Ramos (cell line): Measurements from ENCODE around the gene PPP1R3F.

Experiments used
- in situ Hi-C: fragments of 300-500 bp; cut with MboI; formaldehyde crosslinking; loops from one replicate; pipeline ENCODE4 v1.14.3; 2022; ENCODE audit warnings: low sequenced_read_pairs; ENCODE audit not compliant: unreplicated experiment

The PPP1R3F gene

DNA sequence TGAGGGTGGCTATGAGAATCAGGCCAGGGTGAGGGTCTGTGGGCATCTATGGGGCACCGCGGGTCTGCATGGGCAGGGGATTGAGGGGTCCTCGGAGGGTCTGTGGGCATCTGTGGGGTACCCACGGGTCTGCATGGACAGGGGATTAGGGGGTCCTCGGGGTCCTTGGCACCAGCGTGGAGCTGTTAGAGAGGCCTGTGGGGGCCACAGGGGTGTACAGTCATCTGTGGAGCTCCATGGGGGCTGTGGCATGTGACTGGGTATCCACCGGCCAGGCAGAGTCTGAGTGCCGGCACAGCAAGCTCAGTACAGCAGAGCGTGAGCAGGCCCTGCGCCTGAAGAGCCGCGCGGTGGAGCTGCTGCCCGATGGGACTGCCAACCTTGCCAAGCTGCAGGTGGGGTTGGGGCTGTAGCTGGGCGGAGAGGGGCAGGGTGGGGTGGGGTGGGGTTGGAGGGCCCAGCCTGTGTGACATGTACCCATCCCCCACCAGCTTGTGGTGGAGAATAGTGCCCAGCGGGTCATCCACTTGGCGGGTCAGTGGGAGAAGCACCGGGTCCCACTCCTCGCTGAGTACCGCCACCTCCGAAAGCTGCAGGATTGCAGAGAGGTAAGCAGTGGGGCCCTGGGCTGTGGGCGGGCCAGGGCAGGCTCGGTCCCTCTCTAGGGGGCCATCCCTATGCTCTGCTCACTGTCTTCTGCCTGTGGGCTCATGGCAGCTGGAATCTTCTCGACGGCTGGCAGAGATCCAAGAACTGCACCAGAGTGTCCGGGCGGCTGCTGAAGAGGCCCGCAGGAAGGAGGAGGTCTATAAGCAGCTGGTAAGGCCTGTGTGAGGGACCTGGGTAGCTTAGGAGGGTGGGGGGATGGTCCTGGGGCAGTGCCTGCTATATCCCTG is 21.4 kb upstream of the PPP1R3F start:
- in situ Hi-C loops, result no loop called here

DNA sequence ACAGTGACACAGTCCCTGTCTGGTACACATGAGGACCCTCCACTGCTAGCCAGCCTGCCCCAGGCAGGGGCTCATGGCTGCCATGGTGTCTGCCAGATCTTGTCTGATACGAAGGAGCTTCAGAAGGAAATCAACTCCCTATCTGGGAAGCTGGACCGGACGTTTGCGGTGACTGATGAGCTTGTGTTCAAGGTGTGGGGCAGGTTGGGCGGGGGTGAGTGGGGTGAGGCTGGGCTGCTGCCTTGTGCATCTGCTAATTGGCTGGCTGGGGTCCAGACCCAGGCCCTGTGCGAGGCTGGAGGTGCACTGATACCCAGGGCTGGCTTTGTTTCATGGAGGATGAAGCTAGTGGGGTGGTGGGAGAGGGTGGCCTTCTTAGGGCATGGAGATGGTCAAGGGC is 20.5 kb upstream of the PPP1R3F start:
- in situ Hi-C loops, result no loop called here

DNA sequence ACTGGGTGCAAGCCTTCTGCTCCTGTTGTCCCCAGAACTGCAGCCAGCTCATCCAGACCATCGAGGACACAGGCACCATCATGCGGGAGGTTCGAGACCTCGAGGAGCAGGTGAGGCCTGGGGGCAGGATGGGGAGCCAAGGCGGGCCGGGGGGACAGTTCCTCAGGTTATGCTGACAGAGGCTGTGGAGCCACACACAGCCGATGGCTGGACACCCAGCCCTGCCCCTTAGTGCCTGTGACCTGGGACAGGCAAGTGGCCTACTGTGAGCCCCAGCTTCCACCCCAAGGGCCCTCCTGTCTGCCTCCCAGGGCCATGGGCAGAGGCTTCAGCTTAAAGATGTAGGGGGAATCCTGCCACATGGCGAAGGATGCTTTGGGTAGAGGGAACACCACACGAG is 20.0 kb upstream of the PPP1R3F start:
- in situ Hi-C loops, result no loop called here

DNA sequence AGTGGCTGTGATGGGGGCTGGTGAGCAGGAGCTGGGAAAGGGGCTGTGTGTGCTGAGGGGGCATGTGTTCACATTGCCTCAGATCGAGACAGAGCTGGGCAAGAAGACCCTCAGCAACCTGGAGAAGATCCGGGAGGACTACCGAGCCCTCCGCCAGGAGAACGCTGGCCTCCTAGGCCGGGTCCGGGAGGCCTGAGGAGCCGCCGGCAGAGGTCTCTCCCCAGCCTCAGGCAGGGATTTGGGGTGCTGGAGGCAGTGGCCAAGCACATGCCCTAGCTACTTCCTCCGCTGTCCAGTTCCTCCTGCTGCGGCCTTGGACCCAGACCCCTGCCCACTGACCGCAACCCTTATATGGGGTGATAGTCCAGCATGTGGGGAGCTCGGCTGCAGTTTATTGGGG is 19.5 kb upstream of the PPP1R3F start:
- in situ Hi-C loops, result no loop called here

DNA sequence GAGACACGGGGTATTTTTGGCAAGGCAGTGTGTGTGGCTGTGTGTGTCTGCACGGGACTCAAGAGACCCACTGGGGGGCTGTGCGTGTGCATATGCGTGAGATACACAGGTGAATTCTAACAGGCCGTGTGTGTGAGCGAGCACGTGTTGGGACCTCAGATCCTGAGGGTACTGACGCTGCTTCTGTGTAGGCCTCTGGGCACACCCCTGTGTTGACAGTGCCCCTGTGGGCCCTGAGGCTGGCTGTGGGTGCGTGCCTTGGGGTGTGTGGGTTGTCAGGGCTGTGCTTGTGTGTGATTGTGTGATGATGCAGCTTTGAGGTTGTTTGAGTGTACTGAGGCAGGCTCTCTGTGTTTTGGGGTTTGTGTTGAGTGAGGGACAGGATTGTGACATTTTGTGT is 19.0 kb upstream of the PPP1R3F start:
- in situ Hi-C loops, result no loop called here

DNA sequence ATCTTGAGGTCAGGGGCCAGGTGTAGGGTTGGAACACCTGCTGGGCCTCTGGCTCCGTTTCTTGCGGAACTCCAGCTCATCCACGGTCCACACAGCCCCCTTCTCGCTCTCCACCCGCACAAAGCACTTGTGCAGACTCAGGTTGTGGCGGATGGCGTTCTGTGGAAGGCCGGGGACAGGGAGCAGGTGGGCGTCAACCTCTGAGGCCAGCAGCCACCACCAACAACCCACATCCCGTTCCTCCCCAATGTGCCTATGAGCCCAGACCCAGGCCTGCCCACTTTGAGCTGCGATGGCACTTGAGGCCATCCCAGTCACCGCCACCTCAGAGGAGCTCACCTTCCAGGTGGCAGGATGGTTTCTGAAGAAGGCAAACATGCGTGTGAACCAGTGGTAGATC is 18.3 kb upstream of the PPP1R3F start:
- in situ Hi-C loops, result no loop called here

DNA sequence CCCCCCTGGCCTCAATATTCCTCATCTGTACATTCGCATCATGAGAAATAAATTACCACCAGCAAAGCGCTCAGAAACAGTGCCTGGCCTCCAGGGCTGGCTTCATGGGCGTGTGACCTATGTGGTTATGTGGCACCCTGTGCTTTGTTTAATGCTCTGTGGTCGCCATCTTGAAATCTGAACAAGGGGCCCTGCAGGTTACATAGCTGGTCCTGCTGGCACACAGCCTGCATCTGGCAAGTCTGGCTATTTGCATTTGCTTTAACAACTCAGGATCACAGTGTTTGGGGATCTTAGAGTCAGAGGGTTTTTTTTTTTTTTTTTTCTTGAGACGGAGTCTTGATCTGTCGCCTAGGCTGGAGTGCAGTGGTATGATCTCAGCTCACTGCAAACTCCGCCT is 15.0 kb upstream of the PPP1R3F start:
- in situ Hi-C loops, result no loop called here

DNA sequence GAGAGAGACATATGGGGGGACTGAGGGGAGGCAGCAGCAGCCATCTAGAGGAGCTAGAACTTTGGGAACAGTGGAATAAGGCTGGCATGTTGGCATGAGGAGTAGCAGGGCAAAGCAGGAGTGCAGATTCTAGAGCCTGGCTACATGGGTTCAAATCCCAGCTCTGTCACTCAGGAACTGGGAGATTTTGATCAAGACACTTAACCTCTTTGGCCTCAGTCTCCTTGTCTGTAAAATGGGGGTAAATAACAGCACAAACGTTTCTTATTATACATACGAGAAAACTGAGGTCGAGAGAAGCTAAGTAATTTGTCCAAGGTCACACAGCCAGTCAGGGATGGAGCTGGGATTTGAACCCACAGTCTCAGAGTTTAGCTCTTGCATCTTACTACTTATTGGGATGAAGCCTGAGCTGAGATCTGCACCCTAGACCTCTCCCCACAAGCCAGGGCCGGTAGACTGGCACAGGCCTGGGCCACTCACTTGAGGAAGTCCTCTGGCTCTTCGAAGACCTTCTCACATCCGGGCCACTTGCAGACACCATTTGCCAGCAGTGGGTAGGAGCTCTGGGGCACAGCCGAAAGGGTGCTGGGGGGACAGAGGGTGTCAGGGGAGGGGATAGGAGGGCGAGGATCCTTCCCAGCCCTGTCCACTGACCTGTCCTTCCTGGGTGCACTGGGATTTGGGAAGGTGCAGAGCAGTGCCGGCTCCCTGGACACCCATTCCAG is 13.2 kb upstream of the PPP1R3F start:
- in situ Hi-C loops, result no loop called here

DNA sequence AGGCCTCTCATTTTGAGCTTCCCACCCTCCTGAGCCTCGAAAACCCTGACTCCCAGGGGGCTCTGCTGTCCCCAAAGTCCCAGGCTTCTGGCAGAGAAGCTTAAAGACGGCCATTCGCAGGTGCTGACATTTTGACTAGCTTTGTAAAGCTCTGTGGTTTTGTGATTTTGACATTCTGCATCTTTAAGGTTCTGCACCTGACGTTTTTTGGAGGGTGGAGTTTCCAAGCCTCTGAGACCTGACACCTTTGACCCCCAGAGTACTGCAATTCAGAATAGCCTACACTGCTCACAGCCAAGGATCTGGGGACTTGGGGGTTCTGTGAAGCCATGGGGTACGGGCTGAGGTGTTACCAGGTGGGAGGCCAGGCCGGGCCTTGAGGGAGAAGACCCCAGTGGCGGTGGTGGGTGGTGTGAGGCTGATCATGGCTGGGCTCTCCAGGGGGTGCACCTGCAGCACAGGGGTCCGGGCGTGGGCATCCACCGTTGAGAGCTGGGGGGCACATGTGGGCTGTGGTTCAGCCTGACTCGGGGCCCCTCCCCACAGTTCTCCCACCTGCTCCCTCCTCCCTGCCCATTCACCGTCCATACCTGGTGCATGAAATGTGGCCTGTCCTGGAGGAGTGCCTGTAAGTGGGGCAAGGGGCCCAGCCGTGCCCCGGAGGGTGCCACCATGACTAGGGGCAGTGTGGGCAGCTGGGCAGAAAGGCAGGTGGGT is 12.4 kb upstream of the PPP1R3F start:
- in situ Hi-C loops, result no loop called here

DNA sequence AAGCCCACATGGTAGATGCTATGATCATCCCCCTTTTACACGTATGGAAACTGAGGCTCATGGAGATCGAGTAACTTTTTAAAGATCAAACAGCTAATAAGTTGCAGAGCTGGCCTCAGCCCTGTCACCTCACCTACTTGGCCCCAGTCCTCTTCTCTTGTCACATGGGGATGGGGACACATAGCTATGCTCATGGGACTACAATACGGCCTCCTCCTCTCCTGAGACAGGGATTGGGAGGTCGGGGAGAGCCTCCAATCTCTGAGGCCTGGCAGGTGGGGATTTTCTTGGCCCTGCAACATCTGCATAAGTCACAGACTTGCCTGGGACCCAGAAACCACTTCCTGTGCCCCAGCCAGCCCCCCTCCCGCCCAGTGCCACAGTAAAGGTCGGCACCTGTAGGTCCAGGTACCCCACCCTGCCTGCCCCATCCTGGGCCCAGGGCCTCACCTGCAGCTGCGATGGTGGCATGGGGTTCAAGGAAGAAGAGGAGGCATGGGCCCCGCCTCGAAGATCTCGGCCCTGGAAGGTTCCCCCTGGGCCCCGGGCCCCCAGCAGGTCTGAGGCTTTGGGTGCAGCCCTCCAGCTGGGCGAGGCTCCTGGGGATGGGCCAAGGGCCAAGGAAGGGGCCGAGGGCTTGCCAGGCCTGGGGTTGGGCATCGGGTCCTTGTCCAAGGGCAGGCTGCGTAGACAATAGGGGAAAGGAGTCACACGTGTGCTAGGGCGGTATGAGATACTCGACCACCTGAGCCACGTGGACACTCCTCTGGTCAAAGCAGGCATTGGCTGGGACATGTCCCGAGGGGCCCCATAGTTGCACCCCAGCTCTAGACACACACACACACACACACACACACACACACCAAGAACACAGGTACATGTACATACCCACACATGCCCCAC is 11.5 kb upstream of the PPP1R3F start:
- in situ Hi-C loops, result no loop called here

DNA sequence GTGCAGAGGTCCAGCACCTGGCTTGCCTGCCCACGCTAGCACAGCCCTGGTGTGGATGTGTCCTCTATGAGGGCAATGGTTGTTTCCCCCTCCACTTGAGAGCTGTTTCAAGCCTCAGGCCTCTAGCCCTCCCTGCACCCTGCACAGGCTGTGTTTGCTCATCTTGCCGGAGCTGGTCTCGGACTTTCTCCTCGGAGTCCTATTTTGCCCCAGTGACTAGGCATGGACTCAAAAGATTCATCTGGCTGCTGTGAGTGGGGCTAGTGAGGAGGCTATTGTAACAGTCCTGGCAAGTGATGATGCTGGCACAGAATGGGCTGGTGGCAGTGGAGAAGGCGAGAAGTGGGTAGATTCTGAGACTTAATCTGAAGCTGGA is 10.9 kb upstream of the PPP1R3F start:
- in situ Hi-C loops, result no loop called here

DNA sequence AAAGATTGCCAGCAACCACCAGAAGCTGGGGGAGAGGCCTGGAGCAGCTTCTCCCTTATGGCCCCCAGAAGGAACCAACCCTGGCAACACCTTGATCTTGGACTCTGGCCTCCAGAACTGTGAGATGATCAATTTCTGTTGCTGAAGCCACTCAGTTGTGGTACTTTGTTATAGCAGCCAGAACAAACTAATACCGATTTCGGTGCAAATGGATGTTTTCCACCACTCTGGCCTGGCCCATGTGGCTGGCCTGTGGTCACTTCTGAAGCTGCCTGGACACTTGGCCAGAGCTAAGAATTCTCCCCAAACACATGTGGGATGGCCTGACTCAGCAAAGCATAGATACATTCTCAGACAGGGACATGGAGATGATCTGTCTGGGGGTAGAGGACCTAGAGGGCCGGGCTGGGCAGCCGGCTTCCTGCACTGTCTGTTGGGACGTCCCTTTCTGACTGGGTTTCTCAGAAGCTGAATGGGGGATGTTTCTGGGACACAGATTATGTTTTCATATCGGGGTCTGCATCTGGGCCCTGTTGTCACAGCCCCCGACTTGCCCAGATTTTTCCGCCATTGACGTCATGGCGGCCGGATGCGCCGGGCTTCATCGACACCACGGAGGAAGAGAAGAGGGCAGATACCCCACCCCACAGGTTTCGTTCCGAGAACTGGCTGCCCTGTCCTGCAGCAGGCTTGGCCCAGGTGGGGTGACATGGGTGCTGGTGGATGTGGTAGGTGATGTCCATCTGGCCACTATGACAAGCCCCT is 9.2 kb upstream of the PPP1R3F start:
- in situ Hi-C loops, result no loop called here

DNA sequence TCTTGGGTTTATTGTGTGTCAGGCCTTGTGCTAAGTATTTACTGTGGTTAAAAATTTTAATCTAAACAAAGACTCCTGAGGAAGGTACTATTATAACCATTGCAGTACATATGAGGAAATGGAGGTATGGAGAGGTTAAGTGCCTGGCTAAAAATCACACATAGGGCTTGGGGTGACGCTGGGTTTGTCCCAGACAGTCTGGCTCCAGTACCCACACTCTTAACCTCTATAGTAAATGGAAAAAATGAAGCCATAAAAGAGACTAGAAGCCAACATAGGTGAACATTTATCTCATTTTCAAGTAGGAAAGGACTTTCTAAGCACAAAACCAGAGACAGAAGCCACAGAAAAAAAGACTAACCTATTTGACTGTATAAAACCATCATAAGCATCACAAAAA is 7.0 kb upstream of the PPP1R3F start:
- in situ Hi-C loops, result no loop called here

DNA sequence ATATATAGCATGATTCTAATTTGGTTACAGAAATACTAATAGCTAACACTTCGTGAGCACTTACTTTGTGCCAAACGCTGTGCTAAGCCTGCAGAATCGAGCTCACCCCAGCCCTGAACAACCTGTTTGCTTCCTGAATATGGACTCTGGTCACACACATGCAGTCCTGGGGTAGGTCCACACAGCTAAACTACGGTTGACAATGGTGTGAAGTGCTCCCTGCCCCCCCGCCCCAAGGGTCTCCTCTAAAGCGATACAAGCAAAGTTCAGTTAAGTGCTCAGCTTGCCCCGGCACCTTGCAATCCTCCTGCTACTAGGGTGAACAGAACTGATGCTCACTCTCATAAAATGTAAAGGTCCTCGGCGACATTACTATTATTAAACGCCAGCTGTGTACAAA is 6.0 kb upstream of the PPP1R3F start:
- in situ Hi-C loops, result no loop called here

DNA sequence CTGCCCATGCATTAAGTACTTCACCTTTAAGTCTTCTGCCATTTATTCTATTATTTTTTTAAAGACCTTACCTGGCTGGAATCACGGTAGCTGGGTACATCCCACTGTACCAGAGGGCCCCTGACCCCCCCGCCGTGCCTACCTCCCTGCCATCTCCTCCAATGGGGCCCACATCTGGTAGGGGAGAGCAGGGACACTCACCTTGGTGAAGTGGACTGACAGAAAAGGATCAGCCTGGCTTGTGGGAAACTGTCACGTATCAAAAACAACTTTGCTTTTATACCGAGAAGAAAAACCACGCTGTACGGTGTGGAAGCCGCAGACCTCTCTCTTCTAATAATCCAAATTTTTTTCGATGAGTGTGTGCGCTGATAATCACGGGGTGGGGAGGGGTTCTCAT is 5.1 kb upstream of the PPP1R3F start, which contains the start of gene FOXP3:
Gene FOXP3 (minus strand): TSS at position 251 of the 400 bp plus-strand sequence. CDS start 6,205 bp downstream, outside the sequence.
- in situ Hi-C loops, result no loop called here

DNA sequence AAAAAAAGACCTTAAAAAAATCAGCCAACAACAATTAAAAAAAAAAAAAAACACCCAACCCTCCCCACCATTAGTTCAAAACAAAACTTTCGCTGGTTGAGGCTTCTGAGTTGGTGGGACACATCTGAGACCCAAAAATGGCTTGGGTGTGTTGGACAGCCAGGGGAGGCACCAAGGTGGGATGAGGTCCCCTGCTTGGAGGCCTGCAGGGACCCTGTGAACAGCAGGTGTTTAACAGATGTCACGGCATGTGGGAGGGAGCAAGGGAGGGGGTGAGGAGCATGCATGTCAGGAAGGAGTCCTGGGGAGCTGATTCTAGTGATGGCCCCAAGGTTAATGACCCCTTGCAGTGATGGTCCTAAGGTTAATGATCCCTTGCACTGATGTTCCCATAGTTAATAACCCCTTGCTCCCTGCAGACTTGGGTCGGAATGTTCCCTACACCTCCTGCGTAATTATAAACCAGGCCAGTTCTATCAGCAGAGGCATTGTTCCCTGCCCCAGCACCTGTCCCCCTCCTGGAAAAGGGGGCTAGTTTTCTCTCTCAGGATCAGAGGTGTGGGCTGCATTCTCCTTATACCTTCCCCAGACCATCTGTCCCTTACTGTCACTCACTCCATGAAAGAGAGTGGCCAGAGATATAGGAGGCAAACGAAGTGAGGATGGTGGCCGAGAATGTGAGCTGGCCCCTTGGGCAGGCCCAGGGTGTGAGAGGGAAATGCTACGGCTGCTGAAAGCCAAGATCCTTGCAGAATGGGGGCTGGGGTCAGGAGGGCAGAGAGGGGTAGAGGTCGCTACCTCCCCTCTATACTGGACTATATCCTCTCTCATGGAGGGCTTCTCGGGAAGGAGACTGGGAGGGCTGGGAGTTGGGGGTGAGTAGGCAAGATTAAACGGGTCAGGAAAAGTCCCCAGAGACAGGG is 2.8 kb upstream of the PPP1R3F start:
- in situ Hi-C loops, result no loop called here

DNA sequence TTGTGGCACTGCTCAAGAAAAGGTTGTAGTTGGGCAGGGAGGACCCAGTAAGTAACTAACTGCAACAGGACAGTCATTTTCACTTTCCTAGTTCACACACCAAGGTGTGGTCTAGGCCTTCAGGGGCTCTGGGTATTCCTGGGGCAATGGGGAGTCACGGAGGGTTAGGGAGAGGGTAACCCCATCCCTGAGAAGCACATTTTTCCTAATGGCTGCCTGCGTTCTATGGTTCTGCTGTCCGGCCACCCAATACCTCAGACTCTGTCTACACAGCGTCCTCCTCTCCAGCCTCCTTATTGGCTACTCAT is 937 bp upstream of the PPP1R3F start:
- in situ Hi-C loops, result no loop called here

DNA sequence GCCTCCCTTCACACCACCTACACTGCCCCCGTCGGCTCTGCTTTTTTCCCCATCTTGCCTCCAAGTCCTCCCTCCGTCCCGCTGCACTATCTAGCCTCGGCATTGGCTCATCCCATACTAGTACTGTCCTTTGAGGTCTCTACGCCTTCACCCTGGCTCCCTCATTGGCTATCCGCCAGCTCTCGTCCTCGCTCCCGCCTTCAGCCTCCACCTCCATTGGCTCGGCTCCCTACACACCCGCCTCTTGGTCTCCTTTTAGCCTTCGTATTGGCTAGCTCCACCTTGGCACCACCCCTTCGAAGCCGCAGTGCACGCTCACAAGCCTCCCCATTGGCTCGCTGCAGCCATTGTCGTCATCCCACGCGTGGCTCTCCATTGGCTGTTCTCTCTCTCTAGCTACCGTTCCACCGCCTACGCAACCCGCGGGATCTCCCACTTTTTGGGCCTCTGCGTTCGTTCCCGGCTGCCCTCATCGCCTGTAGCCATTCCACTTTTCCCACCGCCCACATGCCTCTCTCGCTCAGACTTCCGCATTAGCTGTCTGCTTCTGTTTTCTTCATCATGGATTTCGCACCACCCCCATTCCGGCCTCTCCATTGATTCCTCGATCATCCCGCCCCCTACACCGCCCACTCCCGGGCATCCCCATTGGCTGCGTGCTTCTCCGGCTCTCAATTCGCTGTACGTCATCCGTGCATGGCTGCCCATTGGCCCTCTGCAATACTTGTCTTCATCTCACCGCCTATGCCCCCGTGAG is 405 bp upstream of the PPP1R3F start:
- in situ Hi-C loops, result no loop called here
